ENCODE data around the gene ASAP3.

The ASAP3 gene

GRCh38 chr1:23395154-23395724 lies 88.7 kb downstream of the ASAP3 start:
- Histone ChIP-seq H3K27me3 (ENCODE audit: low read depth, low read length) (peaks cover 14% of the 10 kb centered on the region), H3K27ac (ENCODE audit: low read length) (no peak overlapping the region), H3K4me3 (ENCODE audit: low read length) (no peak overlapping the region), H4K20me1 (ENCODE audit: insufficient read depth, low read length) (no peaks in the 10 kb centered on the region), H3K9ac (ENCODE audit: low read length) (no peak overlapping the region), H3K79me2 (ENCODE audit: low read length) (no peaks in the 10 kb centered on the region), H3K4me1 (ENCODE audit: low read length) (no peaks in the 10 kb centered on the region), H3K4me2 (ENCODE audit: low read length) (no peak overlapping the region), H3K9me3 (ENCODE audit: insufficient read depth, low read length) (no peaks in the 10 kb centered on the region), H2AFZ (ENCODE audit: low read depth, low read length) (no peak overlapping the region), H3K36me3 (replicated peaks; ENCODE audit: low read depth, low read length) (no peaks in the 10 kb centered on the region)
- TF ChIP-seq, protein P1, sequence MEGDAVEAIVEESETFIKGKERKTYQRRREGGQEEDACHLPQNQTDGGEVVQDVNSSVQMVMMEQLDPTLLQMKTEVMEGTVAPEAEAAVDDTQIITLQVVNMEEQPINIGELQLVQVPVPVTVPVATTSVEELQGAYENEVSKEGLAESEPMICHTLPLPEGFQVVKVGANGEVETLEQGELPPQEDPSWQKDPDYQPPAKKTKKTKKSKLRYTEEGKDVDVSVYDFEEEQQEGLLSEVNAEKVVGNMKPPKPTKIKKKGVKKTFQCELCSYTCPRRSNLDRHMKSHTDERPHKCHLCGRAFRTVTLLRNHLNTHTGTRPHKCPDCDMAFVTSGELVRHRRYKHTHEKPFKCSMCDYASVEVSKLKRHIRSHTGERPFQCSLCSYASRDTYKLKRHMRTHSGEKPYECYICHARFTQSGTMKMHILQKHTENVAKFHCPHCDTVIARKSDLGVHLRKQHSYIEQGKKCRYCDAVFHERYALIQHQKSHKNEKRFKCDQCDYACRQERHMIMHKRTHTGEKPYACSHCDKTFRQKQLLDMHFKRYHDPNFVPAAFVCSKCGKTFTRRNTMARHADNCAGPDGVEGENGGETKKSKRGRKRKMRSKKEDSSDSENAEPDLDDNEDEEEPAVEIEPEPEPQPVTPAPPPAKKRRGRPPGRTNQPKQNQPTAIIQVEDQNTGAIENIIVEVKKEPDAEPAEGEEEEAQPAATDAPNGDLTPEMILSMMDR (IDR thresholded peaks at IDR 0.05; ENCODE audit: low read depth, low read length): no peak
- no peak for TF ChIP-seq EZH2phosphoT487 (IDR thresholded peaks at IDR 0.05; ENCODE audit: low read depth)

GRCh38 chr1:23394684-23395083 lies 89.3 kb downstream of the ASAP3 start:
- H3K9me3 ChIP-seq (ENCODE audit: insufficient read depth, low read length): no peaks in the 10 kb centered on the region
- TF ChIP-seq, protein P1 (IDR thresholded peaks at IDR 0.05; ENCODE audit: low read depth, low read length): no peak
- TF ChIP-seq EZH2phosphoT487 (IDR thresholded peaks at IDR 0.05; ENCODE audit: low read depth): no peak
- H3K4me3 ChIP-seq (ENCODE audit: low read length): no peak overlapping the region
- no peak overlapping the region for H3K4me2 ChIP-seq (ENCODE audit: low read length)
- no peak overlapping the region for H3K9ac ChIP-seq (ENCODE audit: low read length)
- H2AFZ ChIP-seq (ENCODE audit: low read depth, low read length): no peak overlapping the region
- H4K20me1 ChIP-seq (ENCODE audit: insufficient read depth, low read length): no peaks in the 10 kb centered on the region
- no peak overlapping the region for H3K27ac ChIP-seq (ENCODE audit: low read length)
- H3K27me3 ChIP-seq (ENCODE audit: low read depth, low read length): peaks cover 17% of the 10 kb centered on the region
- H3K36me3 ChIP-seq (replicated peaks; ENCODE audit: low read depth, low read length): no peaks in the 10 kb centered on the region
- no peaks in the 10 kb centered on the region for H3K4me1 ChIP-seq (ENCODE audit: low read length)
- H3K79me2 ChIP-seq (ENCODE audit: low read length): no peaks in the 10 kb centered on the region

- Histone ChIP-seq H3K4me3 (ENCODE audit: low read length) (no peak overlapping the region), H3K79me2 (ENCODE audit: low read length) (no peaks in the 10 kb centered on the region), H3K4me2 (ENCODE audit: low read length) (no peak overlapping the region), H3K9me3 (ENCODE audit: insufficient read depth, low read length) (no peaks in the 10 kb centered on the region), H3K27me3 (ENCODE audit: low read depth, low read length) (peaks cover 18% of the 10 kb centered on the region), H3K4me1 (ENCODE audit: low read length) (no peaks in the 10 kb centered on the region), H4K20me1 (ENCODE audit: insufficient read depth, low read length) (no peaks in the 10 kb centered on the region), H3K36me3 (replicated peaks; ENCODE audit: low read depth, low read length) (no peaks in the 10 kb centered on the region), H2AFZ (ENCODE audit: low read depth, low read length) (no peak overlapping the region), H3K9ac (ENCODE audit: low read length) (no peak overlapping the region), H3K27ac (ENCODE audit: low read length) (no peak overlapping the region)
- TF ChIP-seq, protein P1 (IDR thresholded peaks at IDR 0.05; ENCODE audit: low read depth, low read length): no peak
- no peak for TF ChIP-seq EZH2phosphoT487 (IDR thresholded peaks at IDR 0.05; ENCODE audit: low read depth)
Measured at GRCh38 chr1:23394181-23394580, 89.8 kb downstream of the ASAP3 start.

- H3K36me3 ChIP-seq (replicated peaks; ENCODE audit: low read depth, low read length): no peaks in the 10 kb centered on the region
- no peak overlapping the region for H3K4me2 ChIP-seq (ENCODE audit: low read length)
- H3K79me2 ChIP-seq (ENCODE audit: low read length): no peaks in the 10 kb centered on the region
- H3K27me3 ChIP-seq (ENCODE audit: low read depth, low read length): peaks cover 18% of the 10 kb centered on the region
- no peak overlapping the region for H3K4me3 ChIP-seq (ENCODE audit: low read length)
- no peak overlapping the region for H3K9ac ChIP-seq (ENCODE audit: low read length)
- no peak overlapping the region for H3K27ac ChIP-seq (ENCODE audit: low read length)
- no peak overlapping the region for H2AFZ ChIP-seq (ENCODE audit: low read depth, low read length)
- no peaks in the 10 kb centered on the region for H3K9me3 ChIP-seq (ENCODE audit: insufficient read depth, low read length)
- no peaks in the 10 kb centered on the region for H4K20me1 ChIP-seq (ENCODE audit: insufficient read depth, low read length)
- TF ChIP-seq, protein P1 (IDR thresholded peaks at IDR 0.05; ENCODE audit: low read depth, low read length): no peak
- TF ChIP-seq EZH2phosphoT487 (IDR thresholded peaks at IDR 0.05; ENCODE audit: low read depth): no peak
- H3K4me1 ChIP-seq (ENCODE audit: low read length): peaks cover 3% of the 10 kb centered on the region
Measured at GRCh38 chr1:23393706-23394105, 90.3 kb downstream of the ASAP3 start.
